ENCODE measurements around the gene CYP39A1. TPM values are rescaled to one million over a fixed set of nuclear protein-coding genes. Genes with fewer than 3 reads are reported as not detected.

Gene CYP39A1
- total RNA-seq, 1 donor: 2.6 TPM

GRCh38 chr6:46555129-46555528 lies 97.5 kb downstream of the CYP39A1 start:
- no peak for DNase-seq (ENCODE audit: low read depth)
- no peak overlapping the region for H3K4me3 ChIP-seq (ENCODE audit: low read depth, low read length)
- TF ChIP-seq CTCF (IDR thresholded peaks at IDR 0.05; ENCODE audit: insufficient read depth, low read depth, low read length): no peak

- DNase-seq (ENCODE audit: low read depth): no peak
- H3K4me3 ChIP-seq (ENCODE audit: low read depth, low read length): no peak overlapping the region
- TF ChIP-seq CTCF (IDR thresholded peaks at IDR 0.05; ENCODE audit: insufficient read depth, low read depth, low read length): no peak
These were observed 103.5 kb downstream of the CYP39A1 start for GRCh38 chr6:46549155-46549554.

- no peak for TF ChIP-seq CTCF (IDR thresholded peaks at IDR 0.05; ENCODE audit: insufficient read depth, low read depth, low read length)
- no peak for DNase-seq (ENCODE audit: low read depth)
- no peak overlapping the region for H3K4me3 ChIP-seq (ENCODE audit: low read depth, low read length)
These were observed 111.1 kb downstream of the CYP39A1 start for GRCh38 chr6:46541556-46541955.

- no peak for TF ChIP-seq CTCF (IDR thresholded peaks at IDR 0.05; ENCODE audit: insufficient read depth, low read depth, low read length)
- no peak overlapping the region for H3K4me3 ChIP-seq (ENCODE audit: low read depth, low read length)
- DNase-seq (ENCODE audit: low read depth): no peak
These were observed 112.8 kb downstream of the CYP39A1 start for GRCh38 chr6:46539866-46540265.

GRCh38 chr6:46538800-46539480 lies 113.7 kb downstream of the CYP39A1 start:
- H3K4me3 ChIP-seq (ENCODE audit: low read depth, low read length): no peak overlapping the region
- no peak for TF ChIP-seq CTCF (IDR thresholded peaks at IDR 0.05; ENCODE audit: insufficient read depth, low read depth, low read length)
- peak; percentile 3 for DNase-seq (ENCODE audit: low read depth)

GRCh38 chr6:46530896-46531295 lies 121.7 kb downstream of the CYP39A1 start:
- TF ChIP-seq CTCF (IDR thresholded peaks at IDR 0.05; ENCODE audit: insufficient read depth, low read depth, low read length): no peak
- DNase-seq (ENCODE audit: low read depth): no peak
- H3K4me3 ChIP-seq (ENCODE audit: low read depth, low read length): no peak overlapping the region
